Measurements from ENCODE around the gene PTPRT. TPM values are rescaled to one million over a fixed set of nuclear protein-coding genes. Genes with fewer than 3 reads are reported as not detected.
"Not testable (repeated sequence)": the region's sequence is repeated elsewhere in the genome, so short reads cannot be mapped to it uniquely, and the experiment has no call there.

The PTPRT gene
- total RNA-seq, 2 donors from 2014 or later = 0.11 to 0.35 TPM

DNA sequence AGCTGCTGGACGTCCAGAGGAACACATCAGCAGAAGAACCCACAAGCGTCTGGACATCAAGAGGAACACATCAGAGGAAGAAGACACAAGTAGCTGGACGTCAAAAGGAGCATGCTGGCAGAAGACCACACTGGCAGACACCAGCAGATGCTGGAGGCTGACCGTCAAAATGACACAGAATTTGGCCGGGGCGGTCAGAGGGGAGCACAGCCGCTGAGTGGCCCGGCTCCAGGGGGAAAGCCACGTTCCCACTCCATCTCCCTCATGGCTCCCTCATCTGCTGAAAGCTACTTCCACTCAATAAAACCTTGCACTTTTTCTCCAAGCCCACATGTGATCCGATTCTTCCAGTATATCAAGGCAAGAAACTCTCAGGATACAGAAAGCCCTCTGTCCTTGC lies 283.6 kb downstream of the PTPRT start:
- no peaks in the 10 kb centered on the region for H3K4me1 ChIP-seq
- no peak for DNase-seq (ENCODE audit: low spot score)
- no peaks in the 10 kb centered on the region for H3K27me3 ChIP-seq
- H3K4me3 ChIP-seq = no peak overlapping the region
- no peaks in the 10 kb centered on the region for H3K36me3 ChIP-seq
- no peaks in the 10 kb centered on the region for H3K9me3 ChIP-seq
- TF ChIP-seq, protein P1, sequence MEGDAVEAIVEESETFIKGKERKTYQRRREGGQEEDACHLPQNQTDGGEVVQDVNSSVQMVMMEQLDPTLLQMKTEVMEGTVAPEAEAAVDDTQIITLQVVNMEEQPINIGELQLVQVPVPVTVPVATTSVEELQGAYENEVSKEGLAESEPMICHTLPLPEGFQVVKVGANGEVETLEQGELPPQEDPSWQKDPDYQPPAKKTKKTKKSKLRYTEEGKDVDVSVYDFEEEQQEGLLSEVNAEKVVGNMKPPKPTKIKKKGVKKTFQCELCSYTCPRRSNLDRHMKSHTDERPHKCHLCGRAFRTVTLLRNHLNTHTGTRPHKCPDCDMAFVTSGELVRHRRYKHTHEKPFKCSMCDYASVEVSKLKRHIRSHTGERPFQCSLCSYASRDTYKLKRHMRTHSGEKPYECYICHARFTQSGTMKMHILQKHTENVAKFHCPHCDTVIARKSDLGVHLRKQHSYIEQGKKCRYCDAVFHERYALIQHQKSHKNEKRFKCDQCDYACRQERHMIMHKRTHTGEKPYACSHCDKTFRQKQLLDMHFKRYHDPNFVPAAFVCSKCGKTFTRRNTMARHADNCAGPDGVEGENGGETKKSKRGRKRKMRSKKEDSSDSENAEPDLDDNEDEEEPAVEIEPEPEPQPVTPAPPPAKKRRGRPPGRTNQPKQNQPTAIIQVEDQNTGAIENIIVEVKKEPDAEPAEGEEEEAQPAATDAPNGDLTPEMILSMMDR (IDR thresholded peaks at IDR 0.05) = no peak
- no peak overlapping the region for H3K27ac ChIP-seq

DNA sequence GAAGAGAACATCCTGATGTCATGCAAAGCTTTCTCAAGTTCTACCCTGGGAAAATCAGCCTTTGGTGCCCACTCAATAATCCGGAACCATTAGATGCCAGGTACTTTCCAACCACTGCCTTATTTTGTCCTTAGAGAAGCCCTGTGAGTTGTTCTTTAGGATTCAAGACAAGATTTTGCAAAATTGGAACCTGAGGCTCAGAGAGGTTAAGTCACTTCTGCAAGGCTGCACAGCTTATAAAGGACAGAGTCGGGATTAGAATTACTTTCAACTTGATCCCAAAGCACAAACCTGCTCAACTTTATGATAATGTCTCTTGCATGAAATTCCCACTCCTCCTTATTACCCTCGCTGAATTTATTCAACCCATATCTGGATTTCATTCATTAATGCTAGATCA lies 287.2 kb downstream of the PTPRT start:
- Histone ChIP-seq H3K27ac (no peak overlapping the region), H3K4me1 (no peaks in the 10 kb centered on the region), H3K4me3 (no peak overlapping the region), H3K27me3 (no peaks in the 10 kb centered on the region), H3K36me3 (no peaks in the 10 kb centered on the region), H3K9me3 (no peaks in the 10 kb centered on the region)
- TF ChIP-seq, protein P1 (IDR thresholded peaks at IDR 0.05) = no peak
- DNase-seq (ENCODE audit: low spot score) = no peak

DNA sequence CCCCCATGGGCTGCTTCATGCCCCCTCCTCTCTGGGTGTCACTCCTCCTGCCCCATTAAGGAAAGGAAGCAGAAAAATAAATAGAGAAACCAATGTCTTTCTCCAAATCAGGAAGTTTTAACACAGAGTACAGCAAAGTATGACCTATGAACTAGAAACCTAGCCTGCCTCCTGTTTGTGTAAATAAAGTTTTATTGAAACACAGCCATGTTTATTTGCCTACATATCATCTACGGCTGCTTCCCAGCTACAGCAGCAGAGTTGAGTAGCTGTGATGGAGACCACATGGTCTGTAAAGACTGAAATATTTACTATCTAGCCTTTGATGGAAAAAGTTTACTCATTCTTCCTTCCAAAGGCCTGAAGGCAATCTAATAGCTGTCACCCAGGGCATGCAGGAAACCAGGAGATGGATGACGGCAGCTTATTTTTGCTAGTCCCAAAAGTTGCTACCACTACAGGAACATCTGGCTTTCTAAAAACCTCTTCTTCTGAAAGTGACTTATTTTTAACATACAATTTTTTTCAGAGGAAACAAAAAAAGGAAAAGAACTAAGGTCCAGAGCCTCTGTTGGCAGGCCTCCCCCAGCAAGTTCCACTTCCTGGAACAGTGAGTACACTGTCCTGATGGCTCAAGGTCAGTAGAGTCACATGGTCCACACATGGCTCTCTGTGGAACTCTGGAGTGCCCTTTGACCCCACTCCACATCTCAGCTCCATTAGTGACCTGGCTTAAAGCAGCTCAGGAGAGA lies 287.8 kb downstream of the PTPRT start:
- Histone ChIP-seq H3K9me3 (no peaks in the 10 kb centered on the region), H3K4me1 (no peaks in the 10 kb centered on the region), H3K36me3 (no peaks in the 10 kb centered on the region), H3K27me3 (no peaks in the 10 kb centered on the region), H3K4me3 (no peak overlapping the region), H3K27ac (no peak overlapping the region)
- DNase-seq (ENCODE audit: low spot score) = no peak
- TF ChIP-seq, protein P1 (IDR thresholded peaks at IDR 0.05) = no peak

DNA sequence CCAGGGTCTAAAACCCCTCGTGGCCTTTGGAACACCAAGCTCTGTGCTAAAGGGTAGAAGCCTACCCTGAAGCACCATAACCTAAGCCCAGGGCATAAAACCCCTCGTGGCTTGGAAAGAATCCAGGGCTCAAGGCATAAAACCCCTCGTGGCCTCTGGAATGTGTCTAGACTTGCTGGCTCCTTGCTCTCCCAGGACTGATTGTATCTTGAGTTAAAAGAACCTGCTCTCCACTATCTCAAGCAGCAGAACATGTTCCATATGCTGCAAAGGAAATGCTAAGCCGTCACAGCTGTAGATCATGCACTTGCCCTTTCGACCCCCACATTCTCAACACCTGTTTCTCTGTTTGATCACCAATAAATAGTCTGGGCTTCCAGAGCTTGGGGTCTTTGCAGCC lies 288.9 kb downstream of the PTPRT start:
- not testable (repeated sequence) for H3K27ac ChIP-seq; H3K36me3 ChIP-seq; DNase-seq (ENCODE audit: low spot score); H3K27me3 ChIP-seq; H3K9me3 ChIP-seq; H3K4me3 ChIP-seq; H3K4me1 ChIP-seq

DNA sequence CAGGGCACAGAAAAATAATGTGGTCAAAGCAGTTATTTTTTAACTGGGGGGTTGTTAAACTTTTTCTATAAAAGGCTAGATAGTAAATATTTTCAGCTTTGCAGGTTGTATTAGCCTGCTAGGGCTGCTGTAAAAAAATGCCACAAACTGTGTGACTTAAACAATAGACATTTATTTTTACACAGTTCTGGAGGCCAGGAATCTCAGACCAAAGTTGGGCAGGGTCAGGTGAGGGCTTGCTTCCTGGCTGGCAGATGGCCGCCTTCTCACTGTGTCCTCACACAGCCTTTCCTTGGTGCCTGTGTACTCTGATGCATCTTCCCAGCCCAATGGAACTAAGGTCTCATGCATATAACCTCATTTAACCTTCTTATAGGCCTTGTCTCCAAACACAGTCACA lies 294.7 kb downstream of the PTPRT start:
- Histone ChIP-seq H3K9me3 (no peaks in the 10 kb centered on the region), H3K36me3 (no peaks in the 10 kb centered on the region), H3K27me3 (no peaks in the 10 kb centered on the region), H3K27ac (no peak overlapping the region), H3K4me1 (no peaks in the 10 kb centered on the region), H3K4me3 (no peak overlapping the region)
- TF ChIP-seq, protein P1 (IDR thresholded peaks at IDR 0.05) = no peak
- DNase-seq (ENCODE audit: low spot score) = no peak

DNA sequence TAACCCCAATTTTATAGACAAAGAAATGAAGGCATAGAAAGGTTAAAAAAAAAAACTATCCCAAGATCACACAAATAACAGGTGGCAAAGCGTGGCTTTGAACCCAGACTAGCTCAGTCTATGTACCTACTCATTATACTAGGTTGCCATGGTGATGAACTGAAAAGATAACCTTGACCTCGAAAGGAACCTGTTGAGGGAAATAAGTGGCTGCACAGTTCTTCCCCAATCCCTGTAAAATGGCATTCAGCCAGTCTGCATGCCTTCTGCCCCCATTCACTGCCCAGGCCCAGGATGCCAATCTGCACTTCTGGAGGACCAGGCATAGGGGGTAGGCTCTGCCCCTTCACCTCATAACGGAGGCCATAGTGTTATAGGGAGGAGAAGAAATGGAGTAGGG lies 295.2 kb downstream of the PTPRT start:
- H3K27me3 ChIP-seq = no peaks in the 10 kb centered on the region
- no peak overlapping the region for H3K27ac ChIP-seq
- no peak for DNase-seq (ENCODE audit: low spot score)
- H3K9me3 ChIP-seq = no peaks in the 10 kb centered on the region
- no peaks in the 10 kb centered on the region for H3K4me1 ChIP-seq
- H3K4me3 ChIP-seq = no peak overlapping the region
- TF ChIP-seq, protein P1 (IDR thresholded peaks at IDR 0.05) = no peak
- H3K36me3 ChIP-seq = no peaks in the 10 kb centered on the region
